Uterus (tissue), 4 donors: ENCODE measurements around the gene GPX4. TPM values are rescaled to one million over a fixed set of nuclear protein-coding genes. Genes with fewer than 3 reads are reported as not detected.

Experiments used
- DNase-seq, 2 donors: peaks; one replicate each; pipeline ENCODE4 v3.0.0-alpha.2; 2019 to 2020
- H3K27ac ChIP-seq, 2 donors: fragments of 200-600 bp; sonication (generic); 1 replicate in 1 of 2; 2 replicates in 1 of 2; pipeline ENCODE4 v1.5.1; 2016 to 2018
- H3K27me3 ChIP-seq, 2 donors: fragments of 200-600 bp; sonication (generic); one replicate each; pipeline ENCODE4 v1.5.1; 2018 to 2019; ENCODE audit warnings: control low read depth in 1 of 2
- H3K36me3 ChIP-seq, 2 donors: fragments of 200-600 bp; sonication (generic); one replicate each; pipeline ENCODE4 v1.5.1; 2019; ENCODE audit warnings: control low read depth in 1 of 2
- H3K4me1 ChIP-seq, 2 donors: fragments of 200-600 bp; sonication (generic); one replicate each; pipeline ENCODE4 v1.5.1; 2018 to 2019; ENCODE audit warnings: control low read depth in 1 of 2
- H3K4me3 ChIP-seq, 2 donors: fragments of 200-600 bp; sonication (generic); 1 replicate in 1 of 2; 2 replicates in 1 of 2; pipeline ENCODE4 v1.5.1; 2018 to 2019; ENCODE audit warnings: mild to moderate bottlenecking in 1 of 2
- H3K9me3 ChIP-seq, 2 donors: fragments of 200-600 bp; sonication (generic); one replicate each; pipeline ENCODE4 v1.5.1; 2019; ENCODE audit warnings: control low read depth in 1 of 2
- CTCF ChIP-seq, 4 experiments: fragments of 200-600 bp in 2 of 4; fragments of 450-650 bp in 2 of 4; sonication (generic) in 2 of 4; IDR thresholded peaks; one replicate each; pipeline ENCODE4 v1.5.1; 2016 to 2019; ENCODE audit warnings: antibody characterized with exemption in 4 of 4, mild to moderate bottlenecking in 2 of 4, moderate library complexity in 1 of 4
- POLR2A ChIP-seq, 2 donors: fragments of 450-650 bp; IDR thresholded peaks; one replicate each; pipeline ENCODE4 v1.6.1; 2016; ENCODE audit warnings: antibody characterized with exemption in 2 of 2, mild to moderate bottlenecking in 1 of 2, moderate library complexity in 1 of 2
- intact Hi-C: fragments of 100-400 bp; cut with DNase I; formaldehyde crosslinking; loops from one replicate; pipeline ENCODE4 v1.15.1; 2023; ENCODE audit warnings: low total_unique reads
- total RNA-seq, 4 donors: library from RNA; depleted of rRNA in 3 of 4; stranded (reverse); fragments of >200 nt in 3 of 4; gene quantifications; one replicate each; pipeline versions ENCODE4 v1.1.0 to v1.2.4, GENCODE V29; 2014 to 2023
- donor health status: DM: yes; HTN: yes; CAD: no.

The GPX4 gene
- total RNA-seq, 4 donors from 2014 or later, result 68.2 to 357 (median 163) TPM

DNA sequence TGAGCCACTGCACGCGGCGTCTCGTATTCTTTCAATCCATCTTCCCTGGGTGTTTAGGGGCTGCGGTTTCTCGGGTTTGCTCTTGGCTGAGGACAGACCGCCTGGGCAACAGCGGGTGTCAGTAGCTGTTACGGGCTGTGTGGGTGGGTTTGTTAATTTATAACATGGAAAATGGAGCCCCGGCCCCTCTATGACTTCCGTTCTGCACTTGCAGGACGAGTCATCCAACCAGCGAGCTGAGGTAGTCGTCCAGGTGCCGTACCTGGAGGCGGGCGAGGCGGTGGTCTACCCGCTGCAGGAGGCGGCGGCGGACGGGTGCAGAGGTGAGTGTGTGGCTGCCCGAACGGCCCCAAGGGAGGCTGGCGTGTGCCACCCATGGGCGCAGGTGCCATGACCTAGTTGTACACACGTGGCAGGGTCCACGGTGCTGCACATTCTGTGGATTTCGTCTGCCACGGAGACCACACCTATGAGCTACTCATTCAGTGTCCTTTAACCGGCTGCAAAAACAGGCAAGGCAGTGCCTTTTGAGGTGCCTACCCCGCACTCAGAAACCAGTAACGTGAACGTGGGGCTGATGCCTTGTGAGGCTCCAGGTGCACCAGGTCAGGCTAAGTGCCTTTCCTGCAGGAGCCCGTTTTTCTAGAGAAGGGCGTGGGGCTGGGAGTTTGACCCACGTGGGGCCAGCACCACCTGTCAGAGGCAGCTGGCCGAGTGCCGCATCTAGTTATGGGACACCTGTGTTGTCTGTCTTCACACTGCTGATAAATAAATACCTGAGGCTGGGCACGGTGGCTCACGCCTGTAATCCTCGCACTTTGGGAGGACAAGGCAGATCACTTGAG is 19.5 kb upstream of the GPX4 start:
- intact Hi-C loops, result loop anchor here (10.0 kb wide), 1 partner anchor 49 kb away; no protein-coding TSS in a partner anchor

GRCh38 chr19:1085053-1085658 is 18.6 kb upstream of the GPX4 start:
- intact Hi-C loops, result loop anchor here (10.0 kb wide), 1 partner anchor 50 kb away; no protein-coding TSS in a partner anchor
- Histone ChIP-seq H3K4me3 (no peak overlapping the region), H3K4me1 (peaks cover 0 to 13% of the 10 kb centered on the region in 2 donors), H3K27me3 (no peaks in the 10 kb centered on the region), H3K27ac (no peak overlapping the region), H3K36me3 (no peaks in the 10 kb centered on the region), H3K9me3 (no peaks in the 10 kb centered on the region)
- no peak for TF ChIP-seq CTCF (IDR thresholded peaks at IDR 0.05)
- no peak for TF ChIP-seq POLR2A (IDR thresholded peaks at IDR 0.05)
- DNase-seq, result no peak

More for the DNA sequence above, 19.5 kb upstream of the GPX4 start:
- H3K9me3 ChIP-seq, result no peaks in the 10 kb centered on the region
- no peaks in the 10 kb centered on the region for H3K36me3 ChIP-seq
- H3K27ac ChIP-seq, result no peak overlapping the region
- no peak for DNase-seq
- H3K27me3 ChIP-seq, result no peaks in the 10 kb centered on the region
- TF ChIP-seq CTCF (IDR thresholded peaks at IDR 0.05), result no peak
- no peak for TF ChIP-seq POLR2A (IDR thresholded peaks at IDR 0.05)
- no peak overlapping the region for H3K4me3 ChIP-seq
- peaks cover 0 to 13% of the 10 kb centered on the region in 2 donors for H3K4me1 ChIP-seq

DNA sequence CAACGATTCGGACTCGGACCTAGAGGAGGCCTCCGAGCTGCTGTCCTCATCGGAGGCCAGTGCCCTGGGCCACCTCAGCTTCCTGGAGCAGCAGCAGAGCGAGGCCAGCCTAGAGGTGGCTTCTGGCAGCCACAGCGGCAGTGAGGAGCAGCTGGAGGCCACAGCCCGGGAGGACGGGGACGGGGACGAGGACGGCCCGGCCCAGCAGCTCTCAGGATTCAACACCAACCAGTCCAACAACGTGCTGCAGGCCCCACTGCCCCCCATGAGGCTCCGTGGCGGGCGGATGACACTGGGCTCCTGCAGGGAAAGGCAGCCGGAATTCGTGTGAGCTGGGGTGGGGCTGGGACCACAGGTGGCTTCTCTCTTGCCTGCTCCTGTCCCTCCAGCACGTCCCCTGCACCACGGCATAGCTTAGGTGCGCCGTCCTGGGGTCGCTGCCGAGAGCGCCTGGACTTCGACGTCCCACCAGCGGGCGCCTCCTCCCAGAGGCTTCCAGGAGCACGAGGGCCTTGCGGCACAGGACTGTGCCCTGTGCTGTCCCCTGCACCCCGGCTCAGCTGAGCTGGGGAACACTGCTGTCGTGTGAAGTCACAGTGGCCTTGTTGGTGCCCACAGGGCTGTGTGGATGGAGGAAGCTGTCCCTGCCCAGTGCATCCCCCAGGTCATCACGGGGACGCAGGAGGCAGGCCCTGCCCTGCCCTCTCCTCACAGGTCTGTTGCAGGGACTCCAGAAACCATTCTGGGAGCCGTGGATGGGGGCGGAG is 17.9 kb upstream of the GPX4 start:
- Histone ChIP-seq H3K36me3 (no peaks in the 10 kb centered on the region), H3K4me1 (peaks cover 0 to 13% of the 10 kb centered on the region in 2 donors), H3K27me3 (no peaks in the 10 kb centered on the region), H3K27ac (no peak overlapping the region), H3K9me3 (no peaks in the 10 kb centered on the region), H3K4me3 (no peak overlapping the region)
- DNase-seq, result no peak
- TF ChIP-seq POLR2A (IDR thresholded peaks at IDR 0.05) (no peak), CTCF (IDR thresholded peaks at IDR 0.05) (no peak)
- intact Hi-C loops, result loop anchor here (10.0 kb wide), 1 partner anchor 51 kb away; no protein-coding TSS in a partner anchor

GRCh38 chr19:1086613-1087012 is 17.2 kb upstream of the GPX4 start:
- Histone ChIP-seq H3K36me3 (no peaks in the 10 kb centered on the region), H3K4me3 (no peak overlapping the region), H3K9me3 (no peaks in the 10 kb centered on the region), H3K27ac (no peak overlapping the region), H3K27me3 (no peaks in the 10 kb centered on the region), H3K4me1 (peaks cover 0 to 13% of the 10 kb centered on the region in 2 donors)
- no peak for DNase-seq
- TF ChIP-seq CTCF (IDR thresholded peaks at IDR 0.05) (no peak), POLR2A (IDR thresholded peaks at IDR 0.05) (no peak)
- intact Hi-C loops, result loop anchor here (10.0 kb wide), 1 partner anchor 52 kb away; no protein-coding TSS in a partner anchor
